Kidney epithelial cell (primary cell): ENCODE results near the gene MPZL3. TPM values are rescaled to one million over a fixed set of nuclear protein-coding genes. Genes with fewer than 3 reads are reported as not detected.

Experiments
- DNase-seq: peaks from one replicate; pipeline ENCODE4 v3.0.0-alpha.2; 2010; ENCODE audit warnings: low read depth
- H3K27me3 ChIP-seq: 2 replicates; pipeline ENCODE4 v1.6.0; 2011; ENCODE audit warnings: low read length; ENCODE audit not compliant: control insufficient read depth, insufficient read depth
- H3K36me3 ChIP-seq: 2 replicates; pipeline ENCODE4 v1.5.1; 2011; ENCODE audit warnings: low read length; ENCODE audit not compliant: control insufficient read depth, insufficient read depth
- H3K4me3 ChIP-seq: 2 replicates; pipeline ENCODE4 v1.5.1; 2011; ENCODE audit warnings: low read depth, mild to moderate bottlenecking, control low read depth, low read length
- total RNA-seq: library from RNA; depleted of rRNA; stranded (reverse); fragments of >200 nt; gene quantifications from 2 replicates; pipeline ENCODE4 v1.2.3, GENCODE V29; 2015
- TF ChIP-seq, protein P1 (sequence below): IDR thresholded peaks from 2 replicates; pipeline ENCODE4 v1.5.1; 2011; ENCODE audit warnings: mild to moderate bottlenecking, moderate library complexity, low read length, control low read depth, inconsistent platforms; ENCODE audit not compliant: insufficient read depth, poor library complexity, severe bottlenecking

The MPZL3 gene
- total RNA-seq, 1 donor from 2014 or later = 9.4 TPM

DNA sequence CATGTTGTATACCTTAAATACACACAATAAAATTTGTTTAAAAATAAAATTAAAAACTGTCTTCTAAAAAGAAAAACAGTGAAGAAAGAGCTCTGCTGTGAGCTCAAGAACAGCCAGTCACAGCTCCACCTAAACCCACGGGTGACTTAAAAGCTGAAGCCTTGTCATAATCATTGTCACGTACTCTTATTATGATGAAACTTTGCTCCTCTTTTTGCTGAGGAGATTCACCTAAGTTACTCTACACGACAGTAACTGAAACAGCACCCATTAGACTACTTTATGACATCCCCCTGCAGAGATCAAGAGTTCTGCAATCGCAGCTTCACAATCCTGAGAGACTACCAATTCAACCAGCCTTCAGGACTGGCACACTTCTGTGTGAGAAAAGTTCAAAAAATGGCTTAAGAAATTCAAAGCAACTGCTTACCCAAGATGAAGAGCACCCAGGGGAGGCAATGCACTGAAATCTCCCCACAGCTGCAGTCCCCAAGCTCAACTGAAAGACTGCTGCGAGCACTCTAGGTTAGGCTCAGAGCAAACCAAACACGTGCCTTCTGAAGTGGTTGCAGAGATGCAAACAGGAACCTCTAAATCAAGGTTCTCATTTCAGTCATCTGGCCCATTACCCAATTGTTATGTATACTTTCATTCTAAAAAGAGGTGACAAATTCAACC lies 27.5 kb downstream of the MPZL3 start, which contains the start of gene JAML:
JAML (minus strand) TSS at position 501 of the 678 bp plus-strand sequence. CDS start 10,145 bp downstream, outside the sequence.
- Histone ChIP-seq H3K4me3 (no peak within 1 kb of the TSS), H3K27me3 (peaks cover 11% of the 10 kb centered on the region), H3K36me3 (no peaks in the 10 kb centered on the region)
- no peak for DNase-seq
- TF ChIP-seq, protein P1, sequence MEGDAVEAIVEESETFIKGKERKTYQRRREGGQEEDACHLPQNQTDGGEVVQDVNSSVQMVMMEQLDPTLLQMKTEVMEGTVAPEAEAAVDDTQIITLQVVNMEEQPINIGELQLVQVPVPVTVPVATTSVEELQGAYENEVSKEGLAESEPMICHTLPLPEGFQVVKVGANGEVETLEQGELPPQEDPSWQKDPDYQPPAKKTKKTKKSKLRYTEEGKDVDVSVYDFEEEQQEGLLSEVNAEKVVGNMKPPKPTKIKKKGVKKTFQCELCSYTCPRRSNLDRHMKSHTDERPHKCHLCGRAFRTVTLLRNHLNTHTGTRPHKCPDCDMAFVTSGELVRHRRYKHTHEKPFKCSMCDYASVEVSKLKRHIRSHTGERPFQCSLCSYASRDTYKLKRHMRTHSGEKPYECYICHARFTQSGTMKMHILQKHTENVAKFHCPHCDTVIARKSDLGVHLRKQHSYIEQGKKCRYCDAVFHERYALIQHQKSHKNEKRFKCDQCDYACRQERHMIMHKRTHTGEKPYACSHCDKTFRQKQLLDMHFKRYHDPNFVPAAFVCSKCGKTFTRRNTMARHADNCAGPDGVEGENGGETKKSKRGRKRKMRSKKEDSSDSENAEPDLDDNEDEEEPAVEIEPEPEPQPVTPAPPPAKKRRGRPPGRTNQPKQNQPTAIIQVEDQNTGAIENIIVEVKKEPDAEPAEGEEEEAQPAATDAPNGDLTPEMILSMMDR = no peak

DNA sequence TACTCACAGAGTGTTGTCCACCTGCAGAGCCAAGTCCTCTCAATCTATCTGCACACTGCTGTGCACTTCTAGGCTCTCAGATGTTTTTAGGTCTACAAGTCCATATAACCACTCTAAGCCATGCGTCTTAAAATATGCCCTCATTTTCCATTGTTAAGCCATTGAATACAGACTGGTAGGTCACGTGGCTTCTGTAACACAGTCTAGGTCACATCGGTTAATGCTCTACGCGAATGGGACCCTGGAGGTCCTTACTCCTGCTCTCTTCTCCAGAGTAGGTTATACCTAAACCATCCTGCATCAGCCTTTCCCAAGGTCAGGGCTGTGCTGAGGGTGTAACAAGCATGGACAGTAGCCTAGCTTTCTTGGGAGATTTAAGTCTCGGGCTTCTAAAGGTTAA lies 28.2 kb downstream of the MPZL3 start:
- DNase-seq = no peak
- Histone ChIP-seq H3K4me3 (no peak overlapping the region), H3K27me3 (peaks cover 16% of the 10 kb centered on the region), H3K36me3 (no peaks in the 10 kb centered on the region)
- TF ChIP-seq, protein P1 = no peak

DNA sequence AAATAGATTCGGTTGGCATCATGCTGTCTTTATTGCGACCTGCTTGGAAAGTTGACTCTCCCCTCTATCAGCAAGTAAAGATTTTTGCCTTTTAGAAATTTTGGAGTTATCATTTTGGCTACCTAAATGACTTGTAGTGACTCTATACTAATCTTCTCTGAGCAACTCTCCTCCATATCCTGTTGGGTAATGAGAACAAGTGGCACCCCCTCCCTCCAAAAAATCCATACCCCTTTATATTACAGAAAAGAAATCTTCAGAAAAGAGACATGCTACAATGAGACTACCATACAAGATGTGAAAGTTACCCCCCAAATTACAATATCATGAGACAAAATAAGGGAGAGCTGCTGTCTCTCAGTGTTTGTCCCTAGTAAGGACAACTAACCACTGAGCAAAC lies 28.6 kb downstream of the MPZL3 start:
- no peak for DNase-seq
- TF ChIP-seq, protein P1 = no peak

DNA sequence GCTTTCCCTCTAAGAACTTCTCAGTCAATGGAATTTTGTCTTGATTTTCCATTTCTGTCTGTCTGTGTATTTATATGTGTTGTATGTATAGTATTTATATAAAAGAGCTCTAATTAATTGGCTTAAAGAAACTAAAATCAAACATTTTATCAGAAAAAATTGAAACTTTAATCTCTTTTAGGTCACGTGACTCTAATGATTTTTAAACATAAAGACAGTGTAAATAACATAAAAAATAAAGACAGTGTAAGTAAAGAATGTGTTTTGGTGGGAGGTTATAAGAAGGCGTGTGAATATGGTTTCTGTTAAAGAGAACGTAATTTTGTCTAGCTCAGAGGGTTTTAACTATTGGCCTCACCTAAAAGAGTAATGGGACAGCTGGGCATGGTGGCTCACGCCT lies 29.7 kb downstream of the MPZL3 start:
- H3K36me3 ChIP-seq = no peaks in the 10 kb centered on the region
- no peak overlapping the region for H3K4me3 ChIP-seq
- H3K27me3 ChIP-seq = peaks cover 16% of the 10 kb centered on the region
- TF ChIP-seq, protein P1 = no peak
- no peak for DNase-seq

More for the DNA sequence above, 28.6 kb downstream of the MPZL3 start:
- Histone ChIP-seq H3K36me3 (no peaks in the 10 kb centered on the region), H3K4me3 (no peak overlapping the region), H3K27me3 (peaks cover 16% of the 10 kb centered on the region)

DNA sequence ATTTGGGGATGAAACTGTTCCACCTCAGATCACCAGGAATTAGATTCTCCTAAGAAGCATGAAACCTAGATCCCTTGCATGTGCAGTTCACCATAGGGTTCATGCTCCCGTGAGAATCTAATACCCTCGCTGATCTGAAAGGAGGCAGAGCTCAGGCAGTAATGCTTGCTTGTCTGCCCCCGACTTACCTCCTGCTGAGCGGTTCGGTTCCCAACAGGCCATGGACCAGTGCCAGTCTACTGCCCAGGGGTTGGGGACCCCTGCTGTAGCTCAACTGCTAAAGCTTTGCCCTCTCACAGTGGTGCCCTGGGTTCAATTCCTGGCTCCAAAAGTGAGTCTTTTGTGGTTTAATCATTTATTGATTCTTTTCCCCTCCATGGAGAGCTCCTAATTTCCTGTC lies 30.7 kb downstream of the MPZL3 start:
- peaks cover 16% of the 10 kb centered on the region for H3K27me3 ChIP-seq
- no peaks in the 10 kb centered on the region for H3K36me3 ChIP-seq
- TF ChIP-seq, protein P1 = no peak
- no peak for DNase-seq
- no peak overlapping the region for H3K4me3 ChIP-seq

DNA sequence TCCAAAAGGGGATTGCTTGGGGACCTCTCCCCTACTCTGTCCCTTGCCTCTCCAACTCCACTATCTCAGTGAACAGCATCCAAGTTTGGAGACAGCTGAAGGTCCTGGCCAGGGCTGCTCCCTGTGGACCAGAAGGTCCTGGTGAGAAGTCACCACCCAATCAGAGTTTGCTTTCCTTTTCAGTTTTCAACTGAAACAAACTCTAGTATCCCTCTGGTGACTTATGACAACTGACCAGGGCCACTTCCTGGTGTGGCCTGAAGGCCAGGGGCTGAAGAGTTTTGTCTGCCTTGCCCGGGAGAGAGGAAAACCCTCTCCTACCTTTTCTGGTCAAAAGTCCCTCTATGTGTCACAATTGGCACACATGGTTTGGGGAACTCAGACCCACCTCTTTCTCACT lies 32.4 kb downstream of the MPZL3 start:
- H3K4me3 ChIP-seq = no peak overlapping the region
- DNase-seq = no peak
- no peaks in the 10 kb centered on the region for H3K36me3 ChIP-seq
- H3K27me3 ChIP-seq = peaks cover 16% of the 10 kb centered on the region
- TF ChIP-seq, protein P1 = no peak
